Lung (tissue), 12 donors: ENCODE measurements around the gene ITGB6. TPM values are rescaled to one million over a fixed set of nuclear protein-coding genes. Genes with fewer than 3 reads are reported as not detected.

Experiments
- ATAC-seq: fragments of 200-7000 bp; cut with Tn5 transposase; one replicate; pipeline ENCODE4 v1.9.1; 2020; ENCODE audit warnings: moderate number of reproducible peaks; ENCODE audit not compliant: insufficient read depth, low FRiP score
- DNase-seq, 3 donors: peaks; one replicate each; pipeline ENCODE4 v3.0.0-alpha.2; 2013 to 2017
- H3K27ac ChIP-seq, 2 donors: one replicate each; pipeline ENCODE4 v1.5.1; 2013; ENCODE audit warnings: mild to moderate bottlenecking in 2 of 2, moderate library complexity in 2 of 2, control low read depth in 1 of 2, inconsistent platforms in 1 of 2, low read depth in 1 of 2, low read length in 1 of 2
- H3K27me3 ChIP-seq, 3 donors: one replicate each; pipeline ENCODE4 v1.5.1; 2013; ENCODE audit warnings: low read length in 2 of 3; ENCODE audit not compliant: control insufficient read depth in 3 of 3, insufficient read depth in 3 of 3
- H3K36me3 ChIP-seq, 4 donors: one replicate each; pipeline ENCODE4 v1.5.1; 2013; ENCODE audit warnings: low read length in 4 of 4, mild to moderate bottlenecking in 1 of 4, moderate library complexity in 1 of 4; ENCODE audit not compliant: control insufficient read depth in 4 of 4, insufficient read depth in 4 of 4
- H3K4me1 ChIP-seq, 5 donors: one replicate each; pipeline ENCODE4 v1.5.1; 2013; ENCODE audit warnings: low read length in 5 of 5, mild to moderate bottlenecking in 2 of 5, moderate library complexity in 1 of 5; ENCODE audit not compliant: control insufficient read depth in 5 of 5, insufficient read depth in 5 of 5
- H3K4me3 ChIP-seq: one replicate; pipeline ENCODE4 v1.5.1; 2013; ENCODE audit warnings: mild to moderate bottlenecking, control low read depth, moderate library complexity
- H3K9ac ChIP-seq, 2 donors: one replicate each; pipeline ENCODE4 v1.5.1; 2013; ENCODE audit warnings: low read length in 2 of 2, control low read depth in 1 of 2; ENCODE audit not compliant: insufficient read depth in 1 of 2
- H3K9me3 ChIP-seq, 4 donors: one replicate each; pipeline ENCODE4 v1.5.1; 2013; ENCODE audit warnings: low read length in 3 of 4, mild to moderate bottlenecking in 1 of 4, moderate library complexity in 1 of 4; ENCODE audit not compliant: control insufficient read depth in 4 of 4, insufficient read depth in 3 of 4
- WGBS, 2 donors: extraction: QIAGEN DNeasy Blood & Tissue Kit; methylation state at CpG; one replicate each; pipeline ENCODE4 v1.1.7; 2013; 5-methylcytosine and 5-hydroxymethylcytosine counted together
- polyA plus RNA-seq, 2 donors: library from polyadenylated mRNA; stranded (reverse); fragments of 200-250 nt; gene quantifications; one replicate each; pipeline ENCODE4 v1.2.1, GENCODE V29; 2013
- total RNA-seq, 2 donors: library from RNA; depleted of rRNA in 1 of 2; stranded (reverse); fragments of >200 nt in 1 of 2; gene quantifications; one replicate each; pipeline ENCODE4 v1.2.1, GENCODE V29; 2014 to 2021
- TF ChIP-seq, protein P1 (sequence below): IDR thresholded peaks from 2 replicates; pipeline ENCODE4 v1.5.1; 2012; ENCODE audit warnings: mild to moderate bottlenecking; ENCODE audit errors: control extremely low read depth, extremely low read depth
- donor health status: control.
- donor health status: control.
- donor health status: Bipolar disorder and iron deficiency.
- donor health status: healthy.
- donor health status: DM: yes; HTN: yes; CAD: no.

ITGB6 gene
- total and polyA plus RNA-seq, 4 donors, result 35.1 to 141 (median 41.8) TPM

DNA sequence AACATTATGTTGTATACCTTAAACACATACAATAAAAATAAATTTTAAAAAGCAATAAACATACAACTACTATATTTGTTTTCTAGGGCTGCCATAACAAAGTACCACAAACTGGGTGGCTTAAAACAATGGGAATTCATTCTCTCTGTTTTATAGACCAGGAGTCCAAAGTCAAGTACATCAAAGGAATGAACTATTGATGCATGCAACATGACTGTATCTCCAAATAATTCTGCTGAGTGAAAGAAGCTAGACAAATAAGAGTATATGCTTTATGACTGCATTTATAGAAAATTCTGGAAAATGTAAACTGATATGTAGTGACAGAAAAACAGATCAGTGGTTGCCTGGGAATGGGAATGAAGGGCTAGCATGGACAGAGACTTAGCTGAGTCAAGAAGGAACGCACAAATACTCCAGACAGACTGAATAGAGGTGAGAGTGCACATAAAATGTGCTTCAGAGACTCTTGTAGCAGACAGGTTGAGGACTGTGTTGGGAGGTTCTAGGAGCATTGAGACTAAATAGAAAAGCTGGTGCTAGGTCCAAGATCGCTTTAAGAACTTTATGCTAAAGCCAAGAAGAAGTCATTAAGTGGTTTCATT is 126.7 kb downstream of the ITGB6 start:
- DNase-seq (no peak), ATAC-seq (no peak)
- no peak overlapping the region for H3K9ac ChIP-seq
- 90 to 93% methylated on average over 2 of the region's 2 CpGs for WGBS, 2 donors
- H3K27ac ChIP-seq, result no peak overlapping the region
- peaks cover 0 to 3% (median 0%) of the 10 kb centered on the region in 3 donors for H3K27me3 ChIP-seq
- no peak overlapping the region for H3K4me3 ChIP-seq
- TF ChIP-seq, protein P1, sequence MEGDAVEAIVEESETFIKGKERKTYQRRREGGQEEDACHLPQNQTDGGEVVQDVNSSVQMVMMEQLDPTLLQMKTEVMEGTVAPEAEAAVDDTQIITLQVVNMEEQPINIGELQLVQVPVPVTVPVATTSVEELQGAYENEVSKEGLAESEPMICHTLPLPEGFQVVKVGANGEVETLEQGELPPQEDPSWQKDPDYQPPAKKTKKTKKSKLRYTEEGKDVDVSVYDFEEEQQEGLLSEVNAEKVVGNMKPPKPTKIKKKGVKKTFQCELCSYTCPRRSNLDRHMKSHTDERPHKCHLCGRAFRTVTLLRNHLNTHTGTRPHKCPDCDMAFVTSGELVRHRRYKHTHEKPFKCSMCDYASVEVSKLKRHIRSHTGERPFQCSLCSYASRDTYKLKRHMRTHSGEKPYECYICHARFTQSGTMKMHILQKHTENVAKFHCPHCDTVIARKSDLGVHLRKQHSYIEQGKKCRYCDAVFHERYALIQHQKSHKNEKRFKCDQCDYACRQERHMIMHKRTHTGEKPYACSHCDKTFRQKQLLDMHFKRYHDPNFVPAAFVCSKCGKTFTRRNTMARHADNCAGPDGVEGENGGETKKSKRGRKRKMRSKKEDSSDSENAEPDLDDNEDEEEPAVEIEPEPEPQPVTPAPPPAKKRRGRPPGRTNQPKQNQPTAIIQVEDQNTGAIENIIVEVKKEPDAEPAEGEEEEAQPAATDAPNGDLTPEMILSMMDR, result no peak
- H3K36me3 ChIP-seq, result no peaks in the 10 kb centered on the region
- H3K4me1 ChIP-seq, result peaks cover 0 to 10% (median 0%) of the 10 kb centered on the region in 5 donors
- peaks cover 0 to 6% (median 0%) of the 10 kb centered on the region in 4 donors for H3K9me3 ChIP-seq

DNA sequence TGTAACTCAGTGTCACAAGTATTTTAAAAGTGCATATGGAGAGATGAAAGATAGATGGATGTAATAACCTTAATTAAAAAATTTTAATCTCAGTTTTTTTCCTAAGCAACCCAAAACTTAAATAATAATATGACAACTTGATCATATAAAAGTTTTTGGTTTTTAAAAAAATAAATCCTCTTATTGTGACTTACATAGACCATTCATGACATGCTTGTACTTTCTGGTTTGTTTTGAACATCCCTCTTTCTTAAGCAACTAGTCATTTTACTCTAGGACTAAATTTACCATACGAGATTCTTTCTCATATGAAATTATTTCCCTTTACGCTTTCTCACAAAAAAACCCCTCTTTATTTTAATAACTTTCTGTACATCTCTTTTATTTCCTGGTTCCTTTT is 131.2 kb downstream of the ITGB6 start:
- ATAC-seq (no peak), DNase-seq (no peak)
- Histone ChIP-seq H3K9me3 (peaks cover 0 to 6% (median 0%) of the 10 kb centered on the region in 4 donors), H3K9ac (no peak overlapping the region), H3K4me1 (no peaks in the 10 kb centered on the region), H3K36me3 (no peaks in the 10 kb centered on the region), H3K27ac (no peak overlapping the region), H3K27me3 (no peaks in the 10 kb centered on the region), H3K4me3 (no peak overlapping the region)
- WGBS, 2 donors, result 86 to 92% methylated on average over 2 of the region's 2 CpGs
- TF ChIP-seq, protein P1, result no peak

DNA sequence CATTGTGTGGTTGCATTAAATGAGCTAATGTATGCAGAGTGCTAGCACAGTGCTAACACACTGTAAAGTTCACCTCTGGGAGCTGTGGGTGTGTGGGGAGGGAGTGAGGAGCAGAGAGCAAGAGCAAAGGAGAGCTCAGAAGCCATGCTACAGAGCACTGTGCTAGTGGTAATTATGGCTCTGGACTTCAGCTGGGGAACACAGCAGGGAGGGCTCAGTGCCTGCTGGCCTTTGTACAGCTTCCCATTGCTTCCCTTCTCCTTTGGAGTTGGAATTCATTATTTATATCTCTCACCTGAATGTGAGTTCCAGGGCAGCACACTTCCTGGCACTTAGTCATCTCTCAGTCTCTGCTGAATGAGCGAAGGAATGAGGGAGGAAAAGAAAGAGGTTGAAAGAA is 135.2 kb downstream of the ITGB6 start:
- TF ChIP-seq, protein P1, result no peak
- H3K4me3 ChIP-seq, result no peak overlapping the region
- DNase-seq (no peak), ATAC-seq (no peak)
- H3K9ac ChIP-seq, result no peak overlapping the region
- WGBS, 2 donors, result 100% methylated on average over 1 of the region's 1 CpG
- peaks cover 0 to 7% (median 1%) of the 10 kb centered on the region in 3 donors for H3K27me3 ChIP-seq
- H3K9me3 ChIP-seq, result peaks cover 0 to 6% (median 0%) of the 10 kb centered on the region in 4 donors
- no peaks in the 10 kb centered on the region for H3K36me3 ChIP-seq
- no peak overlapping the region for H3K27ac ChIP-seq
- peaks cover 0 to 8% (median 3%) of the 10 kb centered on the region in 5 donors for H3K4me1 ChIP-seq
